ENCODE results near the gene KIF18B.

DNA sequence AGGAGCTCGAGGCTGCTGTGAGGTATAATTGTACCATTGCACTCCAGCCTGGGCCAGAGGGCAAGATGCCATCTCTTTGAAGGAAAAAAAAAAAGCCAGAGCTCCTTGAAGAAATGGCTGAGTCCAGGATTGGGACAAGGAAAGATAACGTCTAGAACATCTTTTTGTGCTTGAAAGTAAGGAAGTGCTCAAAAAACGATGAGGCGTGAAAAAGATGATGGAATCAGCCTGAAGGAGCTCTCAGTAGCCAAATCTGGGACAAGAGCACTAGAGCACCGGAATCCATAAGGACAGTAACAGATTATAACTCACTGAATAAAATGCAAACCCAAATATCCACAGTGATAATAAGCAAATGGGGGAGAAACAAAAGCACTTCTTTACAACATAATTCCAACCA lies 70.5 kb downstream of the KIF18B start:
- TF ChIP-seq EZH2 (IDR thresholded peaks at IDR 0.05) (no peak), POLR2AphosphoS5 (IDR thresholded peaks at IDR 0.05; ENCODE audit: borderline replicate concordance, low read depth, low read length) (no peak)

Measured in SK-N-MC (cell line).